Left hindlimb (tissue), 1 donor: ENCODE measurements around the gene KIF17.

Experiments used
- DNase-seq: peaks from one replicate; pipeline ENCODE4 v3.0.0-alpha.2; 2018

Gene KIF17

DNA sequence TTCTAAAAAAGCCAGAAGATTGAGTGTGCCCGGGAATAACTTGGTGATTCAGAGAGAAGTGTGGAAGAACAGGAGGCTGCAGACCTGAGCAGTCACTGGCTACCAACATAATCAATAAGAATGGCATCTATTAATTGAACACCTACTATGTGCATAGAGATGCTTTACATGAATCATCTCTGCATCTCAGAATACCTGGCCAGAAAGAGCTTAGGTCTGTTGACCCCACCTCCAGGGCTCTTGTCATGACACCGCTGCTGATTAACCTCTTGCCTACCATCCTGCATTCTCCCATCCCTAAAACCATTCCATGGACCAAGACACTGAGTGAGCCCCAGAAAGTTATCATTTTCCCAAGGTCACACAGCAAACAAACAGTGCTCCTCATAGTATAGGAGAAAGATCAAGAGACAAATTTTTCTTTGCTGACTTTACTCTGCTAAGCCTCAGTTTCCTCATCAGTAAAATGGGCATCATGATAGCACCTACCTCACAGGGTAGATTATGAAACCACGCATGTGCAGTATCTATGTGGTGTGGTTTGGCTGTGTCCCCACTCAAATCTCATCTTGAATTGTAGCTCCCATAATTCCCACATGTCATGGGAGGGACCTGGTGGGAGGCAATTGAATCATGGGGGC is 100.8 kb downstream of the KIF17 start:
- no peak for DNase-seq

- DNase-seq = no peak
Measured at GRCh38 chr1:20615946-20616846, 101.6 kb downstream of the KIF17 start.

GRCh38 chr1:20614131-20614579 is 103.7 kb downstream of the KIF17 start:
- DNase-seq = no peak
